Endodermal cell (in vitro differentiated cells): ENCODE results near the gene ZFX. TPM values are rescaled to one million over a fixed set of nuclear protein-coding genes. Genes with fewer than 3 reads are reported as not detected.

Source experiments
- DNase-seq: peaks from one replicate; pipeline ENCODE4 v3.0.0-alpha.2; 2017
- H3K27ac ChIP-seq: 2 replicates; pipeline ENCODE4 v1.5.1; 2013; ENCODE audit warnings: mild to moderate bottlenecking, low read depth, low read length, moderate library complexity
- H3K27me3 ChIP-seq: 2 replicates; pipeline ENCODE4 v1.6.1; 2013; ENCODE audit warnings: mild to moderate bottlenecking, low read length, moderate library complexity; ENCODE audit not compliant: insufficient read depth, control insufficient read depth, poor library complexity, severe bottlenecking
- H3K36me3 ChIP-seq: 2 replicates; pipeline ENCODE4 v1.7.0; 2013; ENCODE audit warnings: mild to moderate bottlenecking, low read length, moderate library complexity; ENCODE audit not compliant: control insufficient read depth, insufficient read depth
- H3K4me1 ChIP-seq: one replicate; pipeline ENCODE4 v1.7.0; 2013; ENCODE audit warnings: low read length; ENCODE audit not compliant: control insufficient read depth, insufficient read depth
- H3K4me3 ChIP-seq: 2 replicates; pipeline ENCODE4 v1.5.1; 2013; ENCODE audit warnings: mild to moderate bottlenecking, low read length, moderate library complexity
- H3K9ac ChIP-seq: 2 replicates; pipeline ENCODE4 v1.6.1; 2013; ENCODE audit warnings: mild to moderate bottlenecking, low read length, moderate library complexity; ENCODE audit not compliant: poor library complexity, severe bottlenecking; ENCODE audit errors: extremely low read depth
- H3K9me3 ChIP-seq: 2 replicates; pipeline ENCODE4 v1.6.1; 2013; ENCODE audit warnings: mild to moderate bottlenecking, low read length, moderate library complexity; ENCODE audit not compliant: control insufficient read depth
- H3K27ac Mint-ChIP-seq: 2 replicates; pipeline ENCODE4 v1.8.0; 2020; ENCODE audit warnings: mixed read lengths
- H3K27me3 Mint-ChIP-seq: 2 replicates; pipeline ENCODE4 v1.8.0; 2021; ENCODE audit warnings: mild to moderate bottlenecking, mixed read lengths; ENCODE audit not compliant: insufficient read depth
- H3K36me3 Mint-ChIP-seq: 2 replicates; pipeline ENCODE4 v1.8.0; 2020; ENCODE audit warnings: low read depth, mixed read lengths
- H3K4me1 Mint-ChIP-seq: 2 replicates; pipeline ENCODE4 v1.8.0; 2020; ENCODE audit warnings: mixed read lengths
- H3K4me3 Mint-ChIP-seq: 2 replicates; pipeline ENCODE4 v1.8.0; 2020; ENCODE audit warnings: mild to moderate bottlenecking, moderate library complexity, mixed read lengths
- H3K9me3 Mint-ChIP-seq: 2 replicates; pipeline ENCODE4 v1.8.0; 2020; ENCODE audit warnings: mild to moderate bottlenecking, mixed read lengths
- CTCF ChIP-seq: fragments of 200-600 bp; sonication (generic); conservative IDR thresholded peaks from 2 replicates; pipeline ENCODE4 v1.5.0; 2021; ENCODE audit warnings: antibody characterized with exemption, mild to moderate bottlenecking
- WGBS, 2 experiments: methylation state at CpG; one replicate each; pipeline versions ENCODE4 v1.1.5 to v1.1.7; 2013; ENCODE audit warnings: missing lambda C conversion rate in 2 of 2, mixed read lengths in 1 of 2; ENCODE audit not compliant: insufficient coverage in 1 of 2, insufficient read length in 1 of 2; 5-methylcytosine and 5-hydroxymethylcytosine counted together
- total RNA-seq, 2 donors: library from RNA; stranded (reverse); fragmentation: NEBNext Ultra II Directional in 1 of 2; extraction: Animal tissue kit (Norgen Biotek cat#: 25700) in 1 of 2; gene quantifications; 2 replicates in 1 of 2; 3 replicates in 1 of 2; pipeline ENCODE4 v1.2.1, GENCODE V29; 2021

Gene ZFX
- total RNA-seq, 2 donors from 2014 or later, result 20.3 to 51.0 TPM

- 85 to 94% methylated on average over 2 to 6 of the region's 6 CpGs for WGBS, 2 experiments
- no peaks in the 10 kb centered on the region for H3K4me1 ChIP-seq
- no peaks in the 10 kb centered on the region for H3K27me3 ChIP-seq
- no peak for DNase-seq
- H3K27me3 Mint-ChIP-seq, result no peaks in the 10 kb centered on the region
- no peak overlapping the region for H3K4me3 ChIP-seq
- H3K27ac ChIP-seq, result no peak overlapping the region
- no peaks in the 10 kb centered on the region for H3K36me3 Mint-ChIP-seq
- H3K36me3 ChIP-seq, result no peaks in the 10 kb centered on the region
- no peak overlapping the region for H3K4me3 Mint-ChIP-seq
- H3K9me3 ChIP-seq, result no peaks in the 10 kb centered on the region
- peaks cover 4% of the 10 kb centered on the region for H3K9me3 Mint-ChIP-seq
- no peak overlapping the region for H3K27ac Mint-ChIP-seq
- H3K9ac ChIP-seq, result no peak overlapping the region
- H3K4me1 Mint-ChIP-seq, result peaks cover 10% of the 10 kb centered on the region
- TF ChIP-seq CTCF, result no peak
Observed at GRCh38 chrX:24264383-24264782, 114.9 kb downstream of the ZFX start.

Other genes with a start within 250 kb of the ZFX start
- 10 to 100 TPM; 47.9 to 74.2 TPM for gene APOO, start 241.8 kb upstream of the ZFX start, total RNA-seq
- gene CXorf58, start 241.7 kb upstream of the ZFX start, total RNA-seq, result not detected
- 10 to 100 TPM; 11.4 to 15.5 TPM for gene KLHL15, start 122.5 kb upstream of the ZFX start, total RNA-seq
- gene EIF2S3, start 94.8 kb upstream of the ZFX start, total RNA-seq, result 100 to 1,000 TPM; 209 to 458 TPM
- gene SUPT20HL2, start 164.3 kb downstream of the ZFX start, total RNA-seq, result not detected
- under 1 TPM in 1 of 2 donors, not detected in 1; 0.09 TPM for gene SUPT20HL1, start 210.9 kb downstream of the ZFX start, total RNA-seq